ENCODE results near the gene DIPK1A.

DIPK1A gene

GRCh38 chr1:92870591-92870990 is 90.7 kb downstream of the DIPK1A start:
- H3K4me3 ChIP-seq (ENCODE audit: low read depth, low read length), result no peak overlapping the region
- TF ChIP-seq MAX (IDR thresholded peaks at IDR 0.05; ENCODE audit: low read depth, low read length), result no peak
- TF ChIP-seq MYC (IDR thresholded peaks at IDR 0.05; ENCODE audit: low read depth, low read length), result no peak
- no peak for TF ChIP-seq POLR2A (IDR thresholded peaks at IDR 0.05; ENCODE audit: extremely low read depth, insufficient read length)
- TF ChIP-seq CTCF (IDR thresholded peaks at IDR 0.05; ENCODE audit: low read depth, low read length), result no peak
- DNase-seq (ENCODE audit: low read depth), result no peak

- TF ChIP-seq MYC (IDR thresholded peaks at IDR 0.05; ENCODE audit: low read depth, low read length) (no peak), POLR2A (IDR thresholded peaks at IDR 0.05; ENCODE audit: extremely low read depth, insufficient read length) (no peak), MAX (IDR thresholded peaks at IDR 0.05; ENCODE audit: low read depth, low read length) (no peak), CTCF (IDR thresholded peaks at IDR 0.05; ENCODE audit: low read depth, low read length) (no peak)
- no peak for DNase-seq (ENCODE audit: low read depth)
- no peak overlapping the region for H3K4me3 ChIP-seq (ENCODE audit: low read depth, low read length)
Observed at GRCh38 chr1:92864131-92864530, 97.1 kb downstream of the DIPK1A start.

GRCh38 chr1:92862605-92863004 is 98.7 kb downstream of the DIPK1A start:
- no peak for TF ChIP-seq MYC (IDR thresholded peaks at IDR 0.05; ENCODE audit: low read depth, low read length)
- no peak for TF ChIP-seq POLR2A (IDR thresholded peaks at IDR 0.05; ENCODE audit: extremely low read depth, insufficient read length)
- TF ChIP-seq MAX (IDR thresholded peaks at IDR 0.05; ENCODE audit: low read depth, low read length), result no peak
- no peak for TF ChIP-seq CTCF (IDR thresholded peaks at IDR 0.05; ENCODE audit: low read depth, low read length)
- DNase-seq (ENCODE audit: low read depth), result no peak
- H3K4me3 ChIP-seq (ENCODE audit: low read depth, low read length), result no peak overlapping the region

GRCh38 chr1:92859400-92860039 is 101.7 kb downstream of the DIPK1A start:
- DNase-seq (ENCODE audit: low read depth), result no peak
- no peak overlapping the region for H3K4me3 ChIP-seq (ENCODE audit: low read depth, low read length)
- TF ChIP-seq MYC (IDR thresholded peaks at IDR 0.05; ENCODE audit: low read depth, low read length), result no peak

GRCh38 chr1:92858564-92859399 is 102.5 kb downstream of the DIPK1A start:
- peak; percentile 80 for TF ChIP-seq CTCF (IDR thresholded peaks at IDR 0.05; ENCODE audit: low read depth, low read length)
- TF ChIP-seq POLR2A (IDR thresholded peaks at IDR 0.05; ENCODE audit: extremely low read depth, insufficient read length), result no peak
- H3K4me3 ChIP-seq (ENCODE audit: low read depth, low read length), result no peak overlapping the region
- DNase-seq (ENCODE audit: low read depth), result peak; percentile 80

GRCh38 chr1:92857817-92858216 is 103.4 kb downstream of the DIPK1A start:
- no peak for DNase-seq (ENCODE audit: low read depth)
- H3K4me3 ChIP-seq (ENCODE audit: low read depth, low read length), result no peak overlapping the region
- no peak for TF ChIP-seq MYC (IDR thresholded peaks at IDR 0.05; ENCODE audit: low read depth, low read length)

GRCh38 chr1:92855236-92855635 is 106.0 kb downstream of the DIPK1A start:
- no peak overlapping the region for H3K4me3 ChIP-seq (ENCODE audit: low read depth, low read length)
- TF ChIP-seq CTCF (IDR thresholded peaks at IDR 0.05; ENCODE audit: low read depth, low read length), result no peak
- TF ChIP-seq MYC (IDR thresholded peaks at IDR 0.05; ENCODE audit: low read depth, low read length), result no peak
- no peak for TF ChIP-seq POLR2A (IDR thresholded peaks at IDR 0.05; ENCODE audit: extremely low read depth, insufficient read length)
- no peak for TF ChIP-seq MAX (IDR thresholded peaks at IDR 0.05; ENCODE audit: low read depth, low read length)
- no peak for DNase-seq (ENCODE audit: low read depth)

All from NB4 (cell line).